Keratinocyte (primary cell): ENCODE measurements around the gene TMEM201. TPM values are rescaled to one million over a fixed set of nuclear protein-coding genes. Genes with fewer than 3 reads are reported as not detected.

ENCODE experiments used
- DNase-seq: peaks from one replicate; pipeline ENCODE4 v3.0.0-alpha.2; 2011; ENCODE audit warnings: low read depth, missing footprints, low spot score
- FAIRE-seq: peaks from 2 replicates; lab custom pipeline; 2011; peaks lifted over from hg19 to GRCh38; lab: Jason Lieb, UNC
- H2AFZ ChIP-seq: 2 replicates; pipeline ENCODE4 v1.6.0; 2012; ENCODE audit warnings: low read length, control low read depth, inconsistent platforms; ENCODE audit not compliant: control insufficient read depth
- H3K27ac ChIP-seq: 2 replicates; pipeline ENCODE4 v1.5.1; 2011; ENCODE audit warnings: low read length; ENCODE audit not compliant: control insufficient read depth, insufficient read depth
- H3K27me3 ChIP-seq: 3 replicates; pipeline ENCODE4 v1.6.0; 2011; ENCODE audit warnings: low read length; ENCODE audit not compliant: control insufficient read depth, insufficient read depth; ENCODE audit errors: extremely low read depth
- H3K36me3 ChIP-seq, 2 experiments: 2 replicates in 1 of 2; 3 replicates in 1 of 2; pipeline ENCODE4 v1.5.1; 2011; ENCODE audit warnings: low read length in 2 of 2, mild to moderate bottlenecking in 1 of 2; ENCODE audit not compliant: control insufficient read depth in 2 of 2, insufficient read depth in 2 of 2; ENCODE audit errors: extremely low read depth in 1 of 2
- H3K4me1 ChIP-seq: 3 replicates; pipeline ENCODE4 v1.5.1; 2011; ENCODE audit warnings: low read length; ENCODE audit not compliant: control insufficient read depth, insufficient read depth; ENCODE audit errors: extremely low read depth
- H3K4me2 ChIP-seq: 3 replicates; pipeline ENCODE4 v1.6.0; 2011; ENCODE audit warnings: low read depth, low read length; ENCODE audit not compliant: control insufficient read depth, insufficient read depth; ENCODE audit errors: extremely low read depth
- H3K4me3 ChIP-seq, 3 experiments: fragments of 200-600 bp in 1 of 3; sonication (generic) in 1 of 3; 2 replicates in 2 of 3; 3 replicates in 1 of 3; pipeline ENCODE4 v1.5.1; 2011 to 2016; ENCODE audit warnings: low read length in 3 of 3, mild to moderate bottlenecking in 3 of 3, control low read depth in 2 of 3, inconsistent platforms in 1 of 3, low read depth in 1 of 3, mixed read lengths in 1 of 3, mixed run types in 1 of 3, moderate library complexity in 1 of 3; ENCODE audit not compliant: control insufficient read depth in 2 of 3, insufficient read depth in 2 of 3; ENCODE audit errors: extremely low read depth in 1 of 3
- H3K79me2 ChIP-seq: 2 replicates; pipeline ENCODE4 v1.6.0; 2012; ENCODE audit warnings: low read length; ENCODE audit not compliant: control insufficient read depth, insufficient read depth
- H3K9ac ChIP-seq: 3 replicates; pipeline ENCODE4 v1.6.0; 2011; ENCODE audit warnings: low read length; ENCODE audit not compliant: control insufficient read depth, insufficient read depth; ENCODE audit errors: extremely low read depth
- H3K9me1 ChIP-seq: 3 replicates; pipeline ENCODE4 v1.6.0; 2011; ENCODE audit warnings: low read length; ENCODE audit not compliant: control insufficient read depth, insufficient read depth; ENCODE audit errors: extremely low read depth
- H3K9me3 ChIP-seq: 2 replicates; pipeline ENCODE4 v1.5.1; 2012; ENCODE audit warnings: low read depth, low read length; ENCODE audit not compliant: control insufficient read depth
- H4K20me1 ChIP-seq: 3 replicates; pipeline ENCODE4 v1.6.0; 2011; ENCODE audit warnings: low read length; ENCODE audit not compliant: control insufficient read depth, insufficient read depth; ENCODE audit errors: extremely low read depth
- EZH2 ChIP-seq: IDR thresholded peaks from one replicate; pipeline ENCODE4 v1.6.1; 2012; ENCODE audit warnings: inconsistent platforms, mild to moderate bottlenecking, low read length, moderate library complexity
- dilution Hi-C: fragments of 300-500 bp; cut with MboI; formaldehyde crosslinking; loops from one replicate; pipeline ENCODE4 v1.7.0; 2020; ENCODE audit warnings: low sequenced_read_pairs; ENCODE audit not compliant: extremely low pct_ligation_motif_present
- polyA plus RNA-seq, 5 experiments: library from polyadenylated mRNA; depleted of rRNA in 3 of 5; stranded (reverse) in 3 of 5; stranded (forward) in 1 of 5; unstranded in 1 of 5; fragments of >200 nt; gene quantifications; 1 replicate in 1 of 5; 2 replicates in 3 of 5; 3 replicates in 1 of 5; pipeline versions ENCODE4 v1.2.1 to v1.2.3, GENCODE V29; 2011 to 2012; ENCODE audit warnings: missing spikeins in 2 of 5, low read depth in 1 of 5, low replicate concordance in 1 of 5
- TF ChIP-seq, protein P1 (sequence below), 3 experiments: IDR thresholded peaks in 1 of 3; conservative IDR thresholded peaks in 1 of 3; optimal IDR thresholded peaks in 1 of 3; 2 replicates in 2 of 3; 3 replicates in 1 of 3; pipeline versions ENCODE3 to v1.5.1; 2011; ENCODE audit warnings: low read length in 3 of 3, mild to moderate bottlenecking in 3 of 3, moderate library complexity in 2 of 3, control low read depth in 1 of 3, inconsistent platforms in 1 of 3; ENCODE audit not compliant: insufficient read depth in 2 of 3; ENCODE audit errors: extremely low read depth in 1 of 3

The TMEM201 gene
- polyA plus RNA-seq, 1 donor (not counting 4 experiments of a cell fraction or from before 2014, with no cell fraction given), result 1.5 TPM

DNA sequence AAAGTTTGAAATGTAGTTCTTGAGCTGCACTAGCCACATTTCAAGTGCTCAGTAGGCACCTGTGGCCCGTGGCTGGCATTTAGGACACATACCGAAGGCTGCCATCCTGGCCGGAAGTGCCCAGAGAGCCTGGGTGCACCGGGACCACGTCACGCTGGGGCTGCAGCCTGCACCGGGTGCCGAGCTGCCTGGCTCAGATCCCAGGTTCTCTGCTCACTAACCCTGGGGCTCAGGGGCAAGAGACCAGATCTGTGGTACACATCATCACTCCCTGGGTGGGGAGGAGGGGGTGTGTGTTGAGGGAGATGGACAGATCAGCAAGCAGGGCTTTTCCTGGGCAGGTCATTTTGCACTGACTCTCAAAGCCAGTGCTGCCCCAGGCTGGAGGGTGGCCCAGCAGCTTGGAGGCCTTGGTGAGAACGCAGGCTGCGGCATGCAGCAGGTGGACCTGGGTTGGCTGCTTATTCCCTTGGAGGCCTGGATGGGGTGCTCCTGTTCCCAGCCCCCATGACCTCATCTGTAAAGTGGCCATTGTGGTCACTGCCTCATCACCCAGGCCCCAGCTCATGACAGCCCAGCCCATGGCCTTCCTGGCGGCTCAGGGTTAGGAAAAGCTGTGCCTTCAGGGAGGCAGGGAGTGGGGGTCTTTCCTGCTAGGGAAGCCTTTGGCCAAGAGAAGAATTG, 23.6 kb downstream of the TMEM201 start:
- Histone ChIP-seq H3K4me2 (no peak overlapping the region), H3K9me1 (no peaks in the 10 kb centered on the region), H3K4me1 (no peaks in the 10 kb centered on the region), H3K27ac (no peak overlapping the region), H2AFZ (no peak overlapping the region), H3K27me3 (no peaks in the 10 kb centered on the region), H3K79me2 (no peaks in the 10 kb centered on the region), H3K4me3 (no peak overlapping the region), H3K36me3 (peaks cover 8 to 14% of the 10 kb centered on the region in 2 experiments), H4K20me1 (no peaks in the 10 kb centered on the region), H3K9ac (no peak overlapping the region), H3K9me3 (no peaks in the 10 kb centered on the region)
- no peak for TF ChIP-seq EZH2
- TF ChIP-seq, protein P1, sequence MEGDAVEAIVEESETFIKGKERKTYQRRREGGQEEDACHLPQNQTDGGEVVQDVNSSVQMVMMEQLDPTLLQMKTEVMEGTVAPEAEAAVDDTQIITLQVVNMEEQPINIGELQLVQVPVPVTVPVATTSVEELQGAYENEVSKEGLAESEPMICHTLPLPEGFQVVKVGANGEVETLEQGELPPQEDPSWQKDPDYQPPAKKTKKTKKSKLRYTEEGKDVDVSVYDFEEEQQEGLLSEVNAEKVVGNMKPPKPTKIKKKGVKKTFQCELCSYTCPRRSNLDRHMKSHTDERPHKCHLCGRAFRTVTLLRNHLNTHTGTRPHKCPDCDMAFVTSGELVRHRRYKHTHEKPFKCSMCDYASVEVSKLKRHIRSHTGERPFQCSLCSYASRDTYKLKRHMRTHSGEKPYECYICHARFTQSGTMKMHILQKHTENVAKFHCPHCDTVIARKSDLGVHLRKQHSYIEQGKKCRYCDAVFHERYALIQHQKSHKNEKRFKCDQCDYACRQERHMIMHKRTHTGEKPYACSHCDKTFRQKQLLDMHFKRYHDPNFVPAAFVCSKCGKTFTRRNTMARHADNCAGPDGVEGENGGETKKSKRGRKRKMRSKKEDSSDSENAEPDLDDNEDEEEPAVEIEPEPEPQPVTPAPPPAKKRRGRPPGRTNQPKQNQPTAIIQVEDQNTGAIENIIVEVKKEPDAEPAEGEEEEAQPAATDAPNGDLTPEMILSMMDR (optimal IDR thresholded peaks at IDR 0.05 in 1 of 3, IDR thresholded peaks at IDR 0.05 in 1 of 3, conservative IDR thresholded peaks at IDR 0.05 in 1 of 3; ENCODE audit: extremely low read depth in 1 of 3, insufficient read depth in 2 of 3, low read length in 3 of 3), result no peak
- DNase-seq (no peak), FAIRE-seq (no peak)
- dilution Hi-C loops, result no loop called here

DNA sequence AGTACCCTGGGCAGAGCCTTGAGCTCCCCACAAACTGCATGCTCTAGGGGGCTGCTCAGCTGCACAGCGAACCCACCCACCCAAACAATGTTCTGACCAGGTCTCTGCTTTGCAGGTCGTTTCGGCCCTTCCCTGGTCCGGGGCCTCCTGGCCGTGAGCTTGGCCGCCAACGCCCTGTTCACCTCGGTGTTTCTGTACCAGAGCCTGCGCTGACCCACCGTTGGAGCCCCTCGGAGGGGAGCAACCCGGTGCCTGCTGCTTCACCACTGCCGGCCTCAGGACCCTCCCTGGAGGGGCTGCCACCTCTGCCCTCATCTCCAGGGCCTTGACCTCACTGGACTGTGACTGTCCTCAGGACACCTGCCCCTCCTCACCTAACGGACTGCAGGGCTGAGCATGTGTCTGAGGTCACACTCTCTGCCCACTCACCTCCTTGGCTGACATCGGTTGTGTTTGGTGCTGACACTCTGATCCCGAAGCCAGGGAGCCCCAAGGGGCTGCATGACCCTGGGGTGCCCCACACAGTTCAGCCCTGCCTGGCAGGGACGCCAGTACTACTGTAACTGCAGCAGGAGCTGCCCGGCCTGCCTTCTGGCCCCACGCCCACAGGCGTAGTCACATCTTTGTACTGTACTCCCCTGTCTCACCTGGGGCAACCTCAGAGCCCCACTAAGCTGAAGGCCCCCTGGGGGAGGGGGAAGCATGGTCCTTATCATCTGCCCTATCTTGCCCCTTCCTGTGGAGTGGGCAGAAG, 24.3 kb downstream of the TMEM201 start:
- Histone ChIP-seq H3K4me1 (no peaks in the 10 kb centered on the region), H3K79me2 (no peaks in the 10 kb centered on the region), H3K36me3 (peaks cover 8 to 14% of the 10 kb centered on the region in 2 experiments), H3K9ac (no peak overlapping the region), H3K9me1 (no peaks in the 10 kb centered on the region), H3K9me3 (no peaks in the 10 kb centered on the region), H4K20me1 (no peaks in the 10 kb centered on the region), H2AFZ (no peak overlapping the region), H3K27ac (no peak overlapping the region), H3K27me3 (peaks cover 4% of the 10 kb centered on the region), H3K4me2 (no peak overlapping the region), H3K4me3 (no peak overlapping the region)
- dilution Hi-C loops, result no loop called here
- FAIRE-seq, result no peak
- TF ChIP-seq, protein P1 (optimal IDR thresholded peaks at IDR 0.05 in 1 of 3, IDR thresholded peaks at IDR 0.05 in 1 of 3, conservative IDR thresholded peaks at IDR 0.05 in 1 of 3; ENCODE audit: extremely low read depth in 1 of 3, insufficient read depth in 2 of 3, low read length in 3 of 3), result no peak
- TF ChIP-seq EZH2, result no peak
- DNase-seq, result no peak
